ENCODE measurements around the gene HSPE1. TPM values are rescaled to one million over a fixed set of nuclear protein-coding genes. Genes with fewer than 3 reads are reported as not detected.
A peak's percentile ranks its signal among the peaks of the same experiment; 100 is the strongest.

The HSPE1 gene
- total RNA-seq, 1 experiment from 2014 or later, result 454 TPM

DNA sequence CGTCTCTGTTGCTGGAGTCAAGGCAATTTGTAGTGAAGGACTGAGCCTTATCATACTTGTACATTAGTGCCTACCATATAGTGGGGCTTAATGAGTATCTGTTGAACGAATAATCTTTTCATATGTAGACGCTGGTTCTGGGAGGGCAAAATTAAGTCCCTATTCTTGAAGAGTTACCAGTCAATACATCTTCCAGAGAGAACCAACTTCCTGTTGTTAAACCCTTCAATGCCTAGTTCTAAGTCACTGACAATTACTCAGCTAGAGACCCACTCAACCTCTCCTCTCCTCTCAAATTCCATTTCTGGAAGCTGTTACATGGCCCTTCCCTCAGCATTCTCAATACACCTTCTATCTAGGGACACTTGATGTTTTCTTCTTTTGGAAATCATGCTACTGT is 14.6 kb downstream of the HSPE1 start:
- Mint-ChIP-seq H3K4me3 (ENCODE audit: low read depth, unreplicated experiment) (peak overlapping the region; percentile 97), H3K36me3 (ENCODE audit: insufficient read depth, unreplicated experiment) (peaks cover 27% of the 10 kb centered on the region), H3K4me1 (ENCODE audit: low read depth, unreplicated experiment) (peaks cover 11% of the 10 kb centered on the region), H3K27me3 (ENCODE audit: unreplicated experiment) (no peaks in the 10 kb centered on the region), H3K9me3 (ENCODE audit: low read depth, unreplicated experiment) (no peaks in the 10 kb centered on the region), H3K27ac (ENCODE audit: unreplicated experiment) (peak overlapping the region; percentile 96)
- intact Hi-C loops (cut with micrococcal nuclease; ENCODE audit: unreplicated experiment), result loop anchor here (10.0 kb wide), 1 partner anchor 100 kb away; no protein-coding TSS in a partner anchor
- CTCF ChIA-PET, result no interaction called here
- TF ChIP-seq, protein P1, sequence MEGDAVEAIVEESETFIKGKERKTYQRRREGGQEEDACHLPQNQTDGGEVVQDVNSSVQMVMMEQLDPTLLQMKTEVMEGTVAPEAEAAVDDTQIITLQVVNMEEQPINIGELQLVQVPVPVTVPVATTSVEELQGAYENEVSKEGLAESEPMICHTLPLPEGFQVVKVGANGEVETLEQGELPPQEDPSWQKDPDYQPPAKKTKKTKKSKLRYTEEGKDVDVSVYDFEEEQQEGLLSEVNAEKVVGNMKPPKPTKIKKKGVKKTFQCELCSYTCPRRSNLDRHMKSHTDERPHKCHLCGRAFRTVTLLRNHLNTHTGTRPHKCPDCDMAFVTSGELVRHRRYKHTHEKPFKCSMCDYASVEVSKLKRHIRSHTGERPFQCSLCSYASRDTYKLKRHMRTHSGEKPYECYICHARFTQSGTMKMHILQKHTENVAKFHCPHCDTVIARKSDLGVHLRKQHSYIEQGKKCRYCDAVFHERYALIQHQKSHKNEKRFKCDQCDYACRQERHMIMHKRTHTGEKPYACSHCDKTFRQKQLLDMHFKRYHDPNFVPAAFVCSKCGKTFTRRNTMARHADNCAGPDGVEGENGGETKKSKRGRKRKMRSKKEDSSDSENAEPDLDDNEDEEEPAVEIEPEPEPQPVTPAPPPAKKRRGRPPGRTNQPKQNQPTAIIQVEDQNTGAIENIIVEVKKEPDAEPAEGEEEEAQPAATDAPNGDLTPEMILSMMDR (IDR thresholded peaks at IDR 0.05; ENCODE audit: unreplicated experiment), result no peak
- DNase-seq, result no peak
- no TSS peak for BruUV-seq (replicated peaks)

DNA sequence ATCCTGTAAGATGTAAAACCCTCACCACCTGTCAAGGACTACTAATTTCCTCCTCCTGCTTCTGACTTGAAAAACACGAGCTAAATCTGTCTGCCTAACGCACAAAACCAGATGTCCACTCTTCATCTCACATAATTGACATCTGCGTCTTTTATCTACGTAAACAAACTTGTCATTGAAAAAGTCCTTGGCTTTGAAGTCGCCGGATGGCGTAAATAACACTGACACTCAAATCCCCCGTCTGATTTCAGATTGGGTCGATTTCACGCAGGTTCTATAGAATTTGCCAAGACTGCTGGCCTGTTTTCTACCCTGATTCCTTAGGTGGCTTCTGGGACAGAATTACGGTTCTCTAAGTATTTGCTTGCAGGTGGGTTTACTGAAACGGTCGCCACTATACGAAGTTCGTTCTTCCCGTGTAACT is 15.1 kb downstream of the HSPE1 start:
- CTCF ChIA-PET, result interaction anchor here (1.3 kb wide), 1 partner anchor 16 kb away, joined by 3 read pairs; the partner anchor contains the start of gene HSPD1
- peaks cover 11% of the 10 kb centered on the region for H3K4me1 Mint-ChIP-seq (ENCODE audit: low read depth, unreplicated experiment)
- DNase-seq, result no peak
- peaks cover 31% of the 10 kb centered on the region for H3K36me3 Mint-ChIP-seq (ENCODE audit: insufficient read depth, unreplicated experiment)
- TF ChIP-seq, protein P1 (IDR thresholded peaks at IDR 0.05; ENCODE audit: unreplicated experiment), result no peak
- H3K27ac Mint-ChIP-seq (ENCODE audit: unreplicated experiment), result peak overlapping the region; percentile 96
- intact Hi-C loops (cut with micrococcal nuclease; ENCODE audit: unreplicated experiment), result loop anchor here (10.0 kb wide), 1 partner anchor 99 kb away; no protein-coding TSS in a partner anchor
- no peaks in the 10 kb centered on the region for H3K9me3 Mint-ChIP-seq (ENCODE audit: low read depth, unreplicated experiment)
- H3K27me3 Mint-ChIP-seq (ENCODE audit: unreplicated experiment), result no peaks in the 10 kb centered on the region
- BruUV-seq (replicated peaks), result no TSS peak
- H3K4me3 Mint-ChIP-seq (ENCODE audit: low read depth, unreplicated experiment), result peak overlapping the region; percentile 97

DNA sequence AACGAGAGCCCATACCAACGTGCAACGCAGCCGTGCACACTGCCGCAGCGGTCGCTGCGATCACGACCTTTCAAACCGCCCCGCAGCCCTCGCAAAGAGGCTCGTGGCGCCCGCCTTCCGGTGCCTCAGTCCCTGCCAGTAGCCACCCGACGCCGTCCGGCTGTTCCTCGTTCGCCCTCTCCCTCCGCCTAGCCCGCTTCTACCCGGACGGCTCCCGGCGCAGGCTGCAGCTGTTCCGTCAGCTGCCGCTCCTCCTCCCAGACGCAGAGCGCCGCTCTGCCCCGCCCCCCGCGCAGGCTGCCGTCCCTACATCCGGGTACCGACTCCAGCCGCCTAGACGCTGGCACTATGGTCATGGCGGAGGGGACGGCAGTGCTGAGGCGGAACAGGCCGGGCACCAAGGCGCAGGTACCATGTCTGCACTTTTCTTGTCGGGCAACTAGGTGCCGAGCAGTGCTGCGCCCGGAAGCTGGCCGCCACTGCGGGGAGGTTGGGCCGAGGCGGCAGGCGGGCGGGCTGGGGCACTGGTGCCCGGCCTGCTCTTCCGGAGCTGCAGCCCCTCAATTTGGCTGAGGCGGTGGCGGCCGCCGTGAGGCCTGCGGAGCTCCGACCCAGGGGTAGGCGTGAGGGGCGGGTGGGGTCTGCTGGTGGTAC is 15.7 kb downstream of the HSPE1 start, which contains the start of gene MOB4:
TSS of gene MOB4 (plus strand) at position 328 of the 654 bp plus-strand sequence. CDS start at position 349, 21 bp downstream.
- Mint-ChIP-seq H3K27me3 (ENCODE audit: unreplicated experiment) (no peaks in the 10 kb centered on the region), H3K9me3 (ENCODE audit: low read depth, unreplicated experiment) (peaks cover under 1% of the 10 kb centered on the region), H3K4me3 (ENCODE audit: low read depth, unreplicated experiment) (peak within 1 kb of the TSS; percentile 97), H3K27ac (ENCODE audit: unreplicated experiment) (peak within 1 kb of the TSS; percentile 96), H3K4me1 (ENCODE audit: low read depth, unreplicated experiment) (peaks cover 11% of the 10 kb centered on the region), H3K36me3 (ENCODE audit: insufficient read depth, unreplicated experiment) (peaks cover 36% of the 10 kb centered on the region)
- TF ChIP-seq, protein P1 (IDR thresholded peaks at IDR 0.05; ENCODE audit: unreplicated experiment), result no peak
- intact Hi-C loops (cut with micrococcal nuclease; ENCODE audit: unreplicated experiment), result loop anchor here (10.0 kb wide), 1 partner anchor 99 kb away; no protein-coding TSS in a partner anchor
- peak; percentile 97 for DNase-seq
- no TSS peak for BruUV-seq (replicated peaks)
- CTCF ChIA-PET, result interaction anchor here (1.3 kb wide), 1 partner anchor 16 kb away, joined by 3 read pairs; the partner anchor contains the start of gene HSPD1

DNA sequence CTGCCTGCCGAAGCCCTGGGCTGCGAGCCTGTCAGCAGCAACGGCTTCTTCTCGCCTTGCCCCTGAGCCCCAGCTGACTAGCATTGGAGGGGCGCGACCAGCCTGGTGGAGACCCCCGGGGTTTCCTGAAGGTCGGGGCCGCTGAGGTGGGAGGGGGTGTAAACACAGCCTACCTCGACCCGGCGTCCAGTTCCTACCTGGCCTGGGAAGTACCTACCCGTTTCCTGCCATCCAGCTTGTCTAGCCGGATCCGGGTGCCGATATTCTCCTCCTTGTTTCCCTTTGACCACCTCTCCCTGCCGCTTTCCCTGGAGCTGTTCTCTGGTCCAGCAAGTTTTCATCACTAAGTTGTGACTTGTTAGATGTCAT is 16.2 kb downstream of the HSPE1 start:
- intact Hi-C loops (cut with micrococcal nuclease; ENCODE audit: unreplicated experiment), result loop anchor here (10.0 kb wide), 1 partner anchor 98 kb away; no protein-coding TSS in a partner anchor

More for the DNA sequence above, 16.2 kb downstream of the HSPE1 start:
- H3K36me3 Mint-ChIP-seq (ENCODE audit: insufficient read depth, unreplicated experiment), result peaks cover 40% of the 10 kb centered on the region
- H3K4me1 Mint-ChIP-seq (ENCODE audit: low read depth, unreplicated experiment), result peaks cover 11% of the 10 kb centered on the region
- CTCF ChIA-PET, result interaction anchor here (1.3 kb wide), 1 partner anchor 17 kb away, joined by 3 read pairs; the partner anchor contains the start of gene HSPD1
- no TSS peak for BruUV-seq (replicated peaks)
- H3K27ac Mint-ChIP-seq (ENCODE audit: unreplicated experiment), result peak overlapping the region; percentile 96
- H3K9me3 Mint-ChIP-seq (ENCODE audit: low read depth, unreplicated experiment), result peaks cover 3% of the 10 kb centered on the region
- peak overlapping the region; percentile 97 for H3K4me3 Mint-ChIP-seq (ENCODE audit: low read depth, unreplicated experiment)
- TF ChIP-seq, protein P1 (IDR thresholded peaks at IDR 0.05; ENCODE audit: unreplicated experiment), result no peak
- no peaks in the 10 kb centered on the region for H3K27me3 Mint-ChIP-seq (ENCODE audit: unreplicated experiment)
- DNase-seq, result peak; percentile 40

Data from Calu3 (cell line).